Heart right ventricle (tissue), 16 donors: Measurements from ENCODE around the gene RBM14. TPM values are rescaled to one million over a fixed set of nuclear protein-coding genes. Genes with fewer than 3 reads are reported as not detected.
"Not testable (repeated sequence)": the region's sequence is repeated elsewhere in the genome, so short reads cannot be mapped to it uniquely, and the experiment has no call there.

Experiments used
- ATAC-seq, 8 donors: fragments of 200-7000 bp; cut with Tn5 transposase; one replicate each; pipeline ENCODE4 v1.9.1; 2020; ENCODE audit warnings: mild to moderate bottlenecking in 8 of 8, moderate library complexity in 8 of 8, moderate number of reproducible peaks in 1 of 8
- DNase-seq, 2 donors: peaks; one replicate each; pipeline ENCODE4 v3.0.0-alpha.2; 2020
- H3K27ac ChIP-seq, 10 donors: fragments of 200-600 bp; sonication (generic) in 2 of 10; one replicate each; pipeline versions ENCODE4 v1.5.0 to v1.8.0; 2020 to 2022; ENCODE audit warnings: mild to moderate bottlenecking in 3 of 10
- H3K27me3 ChIP-seq, 7 donors: fragments of 200-600 bp; one replicate each; pipeline ENCODE4 v1.8.0; 2021 to 2022; ENCODE audit warnings: mild to moderate bottlenecking in 2 of 7
- H3K36me3 ChIP-seq, 9 donors: fragments of 200-600 bp; sonication (generic) in 1 of 9; one replicate each; pipeline versions ENCODE4 v1.5.0 to v1.8.0; 2020 to 2022; ENCODE audit warnings: mild to moderate bottlenecking in 2 of 9
- H3K4me1 ChIP-seq, 9 donors: fragments of 200-600 bp; sonication (generic) in 1 of 9; one replicate each; pipeline versions ENCODE4 v1.5.0 to v1.8.0; 2020 to 2022; ENCODE audit warnings: mild to moderate bottlenecking in 4 of 9
- H3K4me3 ChIP-seq, 10 donors: fragments of 200-600 bp; sonication (generic) in 2 of 10; one replicate each; pipeline versions ENCODE4 v1.5.0 to v1.8.0; 2020 to 2022; ENCODE audit warnings: mild to moderate bottlenecking in 7 of 10, moderate library complexity in 2 of 10
- H3K9me3 ChIP-seq, 11 donors: fragments of 200-600 bp in 10 of 11; sonication (generic) in 2 of 11; one replicate each; pipeline versions ENCODE4 v1.5.0 to v1.8.0; 2013 to 2022; ENCODE audit warnings: mild to moderate bottlenecking in 2 of 11, control low read depth in 1 of 11, moderate library complexity in 1 of 11
- CTCF ChIP-seq, 9 donors: fragments of 200-600 bp; sonication (generic) in 2 of 9; IDR thresholded peaks; one replicate each; pipeline versions ENCODE4 v1.5.0 to v1.8.0; 2021 to 2022; ENCODE audit warnings: antibody characterized with exemption in 9 of 9, mild to moderate bottlenecking in 5 of 9, moderate library complexity in 1 of 9
- WGBS, 2 donors: extraction: QIAGEN DNeasy Blood & Tissue Kit; methylation state at CpG; one replicate each; pipeline ENCODE4 v1.1.7; 2013; ENCODE audit warnings: inconsistent platforms in 1 of 2; 5-methylcytosine and 5-hydroxymethylcytosine counted together
- intact Hi-C, 10 donors: fragments of 100-400 bp; cut with DNase I; formaldehyde crosslinking; loops; one replicate each; pipeline versions ENCODE4 v1.11.1 to v1.14.2; 2022
- polyA plus RNA-seq, 2 donors: library from polyadenylated mRNA; stranded (reverse); fragments of 200-250 nt; gene quantifications; one replicate each; pipeline ENCODE4 v1.2.3, GENCODE V29; 2013
- total RNA-seq, 10 donors: library from RNA; stranded (reverse); fragmentation: NEBNext Ultra II Directional in 3 of 10; extraction: Animal tissue kit (Norgen Biotek cat#: 25700) in 3 of 10; gene quantifications; one replicate each; pipeline versions ENCODE4 v1.2.1 to v1.2.4, GENCODE V29; 2021 to 2023
- donor health status: Arrhythmogenic right ventricular cardiomyopathy.
- donor health status: ischemic (EF 13 %, LVEDD 7.1; RV severe dilation, severe dysfunction).
- donor health status: healthy with polysubstance abuse.
- donor health status: DM: no; HTN: yes; CAD: no.
- donor health status: DM: no; HTN: no; CAD: no.
- donor health status: ischemic (EF 25% LVEDD 6.9; RV normal size, moderate dysfunction).
- donor health status: ischemic (EF 25% LVEDD 5.7; RV mildly dilated, moderate dysfunction).
- donor health status: healthy.
- donor health status: DM: yes; HTN: yes; CAD: no.
- donor health status: Ischemic cardiomyopathy.
- donor health status: ischemic (EF 35%, LVEDD 5.7; RV mildly dilated, moderate dysfunction).
- donor health status: nonischemic (EF 11% LVEDD 7.7; RV severe dilation, severe dysfunction).
- donor health status: DM: yes; HTN: yes; CAD: no.
- donor health status: PGD.
- donor health status: ischemic (EF 29% LVEDD 5.4; RV normal size, mild dysfunction).
- donor health status: nonischemic (EF 23%, LVEDD 6.1; RV moderate dilation, normal function).

The RBM14 gene
- total and polyA plus RNA-seq, 12 donors, result 16.2 to 49.7 (median 28.3) TPM

- Histone ChIP-seq H3K9me3 (peaks cover 0 to 13% (median 0%) of the 10 kb centered on the region in 11 donors), H3K36me3 (no peaks in the 10 kb centered on the region), H3K4me3 (no peak overlapping the region), H3K4me1 (peaks cover 0 to 8% (median 6%) of the 10 kb centered on the region in 9 donors), H3K27me3 (no peaks in the 10 kb centered on the region), H3K27ac (no peak overlapping the region)
- no peak for DNase-seq
- intact Hi-C loops, result loop anchor here in 1 of 10 donors (5.0 kb wide), 1 partner anchor 96 kb away; the partner anchor contains the start of gene RBM4B
- ATAC-seq, result peak in 2 of 8 donors; percentile 25 to 45
- WGBS, 2 donors, result 55 to 67% methylated on average over 5 of the region's 5 CpGs
- no peak for TF ChIP-seq CTCF (IDR thresholded peaks at IDR 0.05)
These were observed 35.6 kb upstream of the RBM14 start for GRCh38 chr11:66580803-66581202.

- ATAC-seq, result no peak
- peaks cover 0 to 13% (median 0%) of the 10 kb centered on the region in 11 donors for H3K9me3 ChIP-seq
- H3K27ac ChIP-seq, result no peak overlapping the region
- TF ChIP-seq CTCF (IDR thresholded peaks at IDR 0.05), result no peak
- H3K27me3 ChIP-seq, result no peaks in the 10 kb centered on the region
- no peak for DNase-seq
- H3K4me1 ChIP-seq, result peaks cover 0 to 8% (median 6%) of the 10 kb centered on the region in 9 donors
- no peak overlapping the region for H3K4me3 ChIP-seq
- intact Hi-C loops, result loop anchor here in 1 of 10 donors (5.0 kb wide), 1 partner anchor 96 kb away; the partner anchor contains the start of gene RBM4B
- H3K36me3 ChIP-seq, result no peaks in the 10 kb centered on the region
- 78 to 81% methylated on average over 3 of the region's 3 CpGs for WGBS, 2 donors
These were observed 35.2 kb upstream of the RBM14 start for GRCh38 chr11:66581261-66581660.

GRCh38 chr11:66582565-66583147 lies 33.8 kb upstream of the RBM14 start:
- WGBS, 2 donors, result 85 to 86% methylated on average over 3 of the region's 3 CpGs
- H3K4me3 ChIP-seq, ATAC-seq, DNase-seq, H3K27me3 ChIP-seq, H3K27ac ChIP-seq, H3K36me3 ChIP-seq, H3K4me1 ChIP-seq: not testable (repeated sequence)
- H3K9me3 ChIP-seq, result peaks cover 0 to 13% (median 0%) of the 10 kb centered on the region in 11 donors
- intact Hi-C loops, result loop anchor here in 1 of 10 donors (5.0 kb wide), 1 partner anchor 95 kb away; the partner anchor contains the start of gene RBM4B

GRCh38 chr11:66585447-66585846 lies 31.0 kb upstream of the RBM14 start:
- H3K4me1 ChIP-seq, H3K4me3 ChIP-seq, DNase-seq, H3K27ac ChIP-seq, H3K27me3 ChIP-seq, H3K36me3 ChIP-seq, ATAC-seq, intact Hi-C loops: not testable (repeated sequence)
- 90 to 95% methylated on average over 1 of the region's 1 CpG for WGBS, 2 donors
- H3K9me3 ChIP-seq, result peaks cover 0 to 13% (median 0%) of the 10 kb centered on the region in 11 donors

DNA sequence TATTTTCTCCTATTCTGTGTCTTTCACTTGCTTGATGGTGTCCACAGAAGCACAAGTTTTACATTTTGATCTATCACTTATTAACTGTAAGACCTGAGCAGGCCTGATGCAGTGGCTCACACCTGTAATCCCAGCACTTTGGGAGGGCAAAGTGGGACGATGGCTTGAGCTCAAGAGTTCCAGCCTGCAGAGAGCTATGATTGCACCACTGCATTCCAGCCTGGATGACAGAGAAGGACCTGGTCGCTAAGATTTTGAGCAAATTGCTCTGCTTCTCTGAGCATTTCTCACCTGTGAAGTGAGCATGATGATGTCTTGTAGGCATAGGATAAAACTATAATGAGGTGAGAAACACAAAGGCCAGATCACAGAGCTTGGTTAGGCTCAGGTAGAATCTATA lies 30.3 kb upstream of the RBM14 start:
- no peak for ATAC-seq
- Histone ChIP-seq H3K36me3 (no peaks in the 10 kb centered on the region), H3K27ac (no peak overlapping the region), H3K27me3 (no peaks in the 10 kb centered on the region), H3K4me3 (no peak overlapping the region), H3K4me1 (no peaks in the 10 kb centered on the region), H3K9me3 (peaks cover 0 to 13% (median 0%) of the 10 kb centered on the region in 11 donors)
- DNase-seq, result no peak
- intact Hi-C loops, result no loop called here
- TF ChIP-seq CTCF (IDR thresholded peaks at IDR 0.05), result no peak
- WGBS, 2 donors, result 54 to 62% methylated on average over 2 of the region's 2 CpGs

GRCh38 chr11:66589315-66589714 lies 27.1 kb upstream of the RBM14 start:
- not testable (repeated sequence) for ATAC-seq

More at GRCh38 chr11:66589315-66589714, 27.1 kb upstream of the RBM14 start:
- WGBS, 2 donors, result 69 to 73% methylated on average over 2 of the region's 2 CpGs
- H3K9me3 ChIP-seq, H3K27me3 ChIP-seq, H3K4me3 ChIP-seq, intact Hi-C loops, H3K27ac ChIP-seq, DNase-seq, H3K36me3 ChIP-seq: not testable (repeated sequence)
- peaks cover 3 to 22% (median 16%) of the 10 kb centered on the region in 9 donors for H3K4me1 ChIP-seq
